GM12878 (cell line): Measurements from ENCODE around the gene DUOXA2. TPM values are rescaled to one million over a fixed set of nuclear protein-coding genes. Genes with fewer than 3 reads are reported as not detected.

Experiments used
- ATAC-seq: fragments of 200-7000 bp; cut with Tn5 transposase; 3 replicates; pipeline ENCODE4 v1.9.1; 2020; ENCODE audit warnings: mild to moderate bottlenecking, moderate library complexity
- BruUV-seq: library from RNA; stranded (reverse); fragments of 400-500 nt; replicated peaks from 2 replicates; lab custom pipeline; 2021; lab: Mats Ljungman, UMichigan
- CTCF ChIA-PET: fragments of 300-600 bp; sonication (Branson Sonifier 250); formaldehyde crosslinking; extraction: SDS; loops from one replicate; lab custom pipeline; 2021; ENCODE audit warnings: inconsistent platforms; lab: Yijun Ruan, JAX
- POLR2A ChIA-PET: fragments of 350-600 bp; formaldehyde crosslinking; extraction: SDS; loops from one replicate; lab custom pipeline; 2021; ENCODE audit warnings: inconsistent platforms; lab: Charles Lee
- RAD21 ChIA-PET: fragments of 300-600 bp; sonication (Branson Sonifier 250); formaldehyde crosslinking; loops from one replicate; lab custom pipeline; 2023; ENCODE audit warnings: antibody characterized with exemption; ENCODE audit not compliant: unreplicated experiment; lab: Charles Lee
- SMC1A ChIA-PET: fragments of 300-600 bp; sonication (Branson Sonifier 250); formaldehyde crosslinking; loops from one replicate; lab custom pipeline; 2023; ENCODE audit not compliant: unreplicated experiment, uncharacterized antibody; lab: Charles Lee
- DNase-seq: peaks from one replicate; pipeline ENCODE4 v3.0.0-alpha.2; 2011; ENCODE audit warnings: low read depth, low spot score
- FAIRE-seq: peaks from 3 replicates; lab custom pipeline; 2011; peaks lifted over from hg19 to GRCh38; lab: Jason Lieb, UNC
- H2AFZ ChIP-seq: 2 replicates; pipeline ENCODE4 v1.6.0; 2011; ENCODE audit warnings: low read depth, low read length, control low read depth; ENCODE audit not compliant: control insufficient read depth
- H3K27ac ChIP-seq: 2 replicates; pipeline ENCODE4 v1.5.1; 2011; ENCODE audit warnings: control low read depth; ENCODE audit not compliant: control insufficient read depth, insufficient read depth
- H3K27me3 ChIP-seq, 2 experiments: replicated peaks in 1 of 2; 2 replicates each; pipeline versions ENCODE4 v1.6.0 to v1.6.1; 2011; ENCODE audit warnings: low read length in 1 of 2; ENCODE audit not compliant: control insufficient read depth in 2 of 2, insufficient read depth in 2 of 2
- H3K36me3 ChIP-seq, 2 experiments: 2 replicates each; pipeline ENCODE4 v1.5.1; 2011; ENCODE audit warnings: low read length in 1 of 2; ENCODE audit not compliant: control insufficient read depth in 2 of 2, insufficient read depth in 2 of 2
- H3K4me1 ChIP-seq: 2 replicates; pipeline ENCODE4 v1.6.1; 2011; ENCODE audit warnings: mild to moderate bottlenecking, low read length, moderate library complexity, mixed read lengths; ENCODE audit not compliant: control insufficient read depth, insufficient read depth
- H3K4me2 ChIP-seq: 2 replicates; pipeline ENCODE4 v1.6.0; 2011; ENCODE audit warnings: control low read depth; ENCODE audit not compliant: control insufficient read depth, insufficient read depth
- H3K4me3 ChIP-seq: fragments of 200-600 bp; sonication (generic); 2 replicates; pipeline ENCODE4 v1.5.1; 2016
- H3K79me2 ChIP-seq: 2 replicates; pipeline ENCODE4 v1.6.0; 2011; ENCODE audit warnings: low read length; ENCODE audit not compliant: control insufficient read depth, insufficient read depth
- H3K9ac ChIP-seq: 2 replicates; pipeline ENCODE4 v1.8.0; 2011; ENCODE audit warnings: low read length, control low read depth, mixed read lengths; ENCODE audit not compliant: control insufficient read depth, insufficient read depth
- H3K9me3 ChIP-seq: replicated peaks from 3 replicates; pipeline ENCODE4 v1.5.1; 2011; ENCODE audit warnings: mild to moderate bottlenecking, low read length; ENCODE audit not compliant: control insufficient read depth, insufficient read depth
- H4K20me1 ChIP-seq: 2 replicates; pipeline ENCODE4 v1.6.0; 2011; ENCODE audit not compliant: control insufficient read depth, insufficient read depth
- CBX3 ChIP-seq: fragments of 200-600 bp; sonication (generic); IDR thresholded peaks from 2 replicates; pipeline ENCODE4 v1.6.1; 2016; ENCODE audit warnings: low read depth, borderline replicate concordance
- CREB1 ChIP-seq: IDR thresholded peaks from 2 replicates; pipeline ENCODE4 v1.6.1; 2012; ENCODE audit warnings: low read depth, mild to moderate bottlenecking, inconsistent platforms
- EED ChIP-seq: sonication (generic); IDR thresholded peaks from 2 replicates; pipeline ENCODE4 v1.6.1; 2016; ENCODE audit warnings: antibody characterized with exemption, low read depth
- EZH2 ChIP-seq: IDR thresholded peaks from 2 replicates; pipeline ENCODE4 v1.6.1; 2012; ENCODE audit warnings: low read depth, mild to moderate bottlenecking, control low read depth, inconsistent platforms, low read length, borderline replicate concordance; ENCODE audit not compliant: control insufficient read depth
- NBN ChIP-seq: fragments of 450-650 bp; IDR thresholded peaks from 2 replicates; pipeline ENCODE4 v1.6.1; 2016
- NFXL1 ChIP-seq: fragments of 450-650 bp; IDR thresholded peaks from 2 replicates; pipeline ENCODE4 v1.6.1; 2017; ENCODE audit warnings: antibody characterized with exemption, mild to moderate bottlenecking, borderline replicate concordance
- POLR2AphosphoS5 ChIP-seq: IDR thresholded peaks from 2 replicates; pipeline ENCODE4 v1.6.1; 2011; ENCODE audit warnings: mild to moderate bottlenecking, low read length, inconsistent platforms
- RUNX3 ChIP-seq: IDR thresholded peaks from 2 replicates; pipeline ENCODE4 v1.6.1; 2012; ENCODE audit warnings: low read length, inconsistent platforms
- SIX5 ChIP-seq: IDR thresholded peaks from 2 replicates; pipeline ENCODE4 v1.6.1; 2011; ENCODE audit warnings: mild to moderate bottlenecking, low read depth, low read length, moderate library complexity; ENCODE audit not compliant: severe bottlenecking
- SMAD1 ChIP-seq: fragments of 450-650 bp; IDR thresholded peaks from 2 replicates; pipeline ENCODE4 v1.6.1; 2018; ENCODE audit warnings: mild to moderate bottlenecking, low read depth; ENCODE audit not compliant: partially characterized antibody
- SREBF2 ChIP-seq: IDR thresholded peaks from 2 replicates; pipeline ENCODE4 v1.6.1; 2012; ENCODE audit warnings: mild to moderate bottlenecking, low read length
- TBL1XR1 ChIP-seq: IDR thresholded peaks from 2 replicates; pipeline ENCODE4 v1.6.1; 2012; ENCODE audit warnings: low read depth, low read length, improper control_type of control experiment
- ZNF207 ChIP-seq: fragments of 450-650 bp; IDR thresholded peaks from 2 replicates; pipeline ENCODE4 v1.6.1; 2014; ENCODE audit warnings: antibody characterized with exemption, mild to moderate bottlenecking, borderline replicate concordance
- ZSCAN29 ChIP-seq: fragments of 450-650 bp; IDR thresholded peaks from 2 replicates; pipeline ENCODE4 v1.6.1; 2017; ENCODE audit warnings: mild to moderate bottlenecking, moderate library complexity
- WGBS: methylation state at CpG from one replicate; pipeline ENCODE4 v1.1.6; 2016; ENCODE audit warnings: low lambda C conversion rate; ENCODE audit not compliant: insufficient replicate concordance, insufficient coverage; ENCODE audit errors: missing lambda C conversion rate; 5-methylcytosine and 5-hydroxymethylcytosine counted together
- in situ Hi-C: fragments of 300-500 bp; cut with MboI; formaldehyde crosslinking; loops from 9 replicates; pipeline ENCODE4 v1.14.3; 2018; ENCODE audit warnings: mixed read lengths
- intact Hi-C: fragments of 100-400 bp; cut with micrococcal nuclease; formaldehyde crosslinking; loops from one replicate; pipeline ENCODE4 v1.14.2; 2022; ENCODE audit not compliant: unreplicated experiment
- polyA plus RNA-seq, 11 experiments: library from polyadenylated mRNA; depleted of rRNA in 4 of 11; unstranded in 6 of 11; stranded (reverse) in 5 of 11; fragments of >200 nt; fragmentation: Nextera tagmentation in 4 of 11; fragmentation: Illumina TruSeq in 1 of 11; extraction: Ambion mirVana in 4 of 11; extraction: Trizol in 1 of 11; gene quantifications; 1 replicate in 1 of 11; 2 replicates in 10 of 11; pipeline versions ENCODE4 v1.2.1 to v1.2.3, GENCODE V29; 2011 to 2016; ENCODE audit warnings: inconsistent platforms in 2 of 11, missing spikeins in 2 of 11, low read depth in 1 of 11
- total RNA-seq, 4 experiments: library from RNA; depleted of rRNA in 3 of 4; stranded (reverse); fragments of >200 nt in 3 of 4; fragmentation: Illumina TruSeq in 1 of 4; extraction: Trizol in 1 of 4; gene quantifications; 2 replicates each; pipeline versions ENCODE4 v1.2.1 to v1.2.3, GENCODE V29; 2013 to 2021
- TF ChIP-seq, protein P1 (sequence below): IDR thresholded peaks from 2 replicates; pipeline ENCODE4 v1.6.1; 2011; ENCODE audit warnings: low read depth, low read length, improper control_type of control experiment, borderline replicate concordance
- TF ChIP-seq, protein P2 (sequence below): IDR thresholded peaks from 2 replicates; pipeline ENCODE4 v1.6.1; 2012; ENCODE audit warnings: low read depth, low read length, improper control_type of control experiment

Gene DUOXA2
- total and polyA plus RNA-seq, 10 of the 15 experiments (the other 5 are each of a cell fraction or from before 2014, with no cell fraction given): not detected

DNA sequence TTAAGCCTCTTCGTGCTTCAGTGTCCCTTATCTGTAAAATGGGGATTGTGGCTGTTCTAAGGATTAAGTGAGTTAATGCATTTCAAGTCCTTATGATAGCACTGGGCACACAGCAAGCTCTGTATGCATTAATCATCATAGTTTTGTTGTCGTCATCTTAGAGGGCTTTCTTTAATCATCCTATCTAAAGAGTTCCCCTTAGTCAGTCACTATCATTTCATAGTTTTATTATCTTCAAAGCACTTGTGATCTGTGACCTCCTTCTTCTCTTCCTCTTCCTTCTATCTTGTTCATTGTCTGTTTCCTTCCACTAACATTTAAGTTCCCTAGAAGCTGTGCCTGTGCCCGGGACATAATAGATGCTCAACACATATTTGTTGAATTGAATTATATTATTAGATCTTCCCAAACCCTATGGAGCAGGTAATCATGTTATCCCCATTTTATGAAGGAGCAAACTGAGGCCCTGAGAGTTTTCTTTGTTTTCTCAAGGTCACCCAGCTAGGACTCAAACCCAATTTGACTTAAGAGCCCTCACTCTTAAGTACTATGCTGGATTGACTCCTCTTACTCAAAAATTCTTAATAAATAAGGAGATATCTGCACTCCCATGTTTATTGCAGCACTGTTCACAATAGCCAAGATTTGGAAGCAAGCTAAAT, 24.3 kb upstream of the DUOXA2 start (continued):
- TF ChIP-seq, protein P1, sequence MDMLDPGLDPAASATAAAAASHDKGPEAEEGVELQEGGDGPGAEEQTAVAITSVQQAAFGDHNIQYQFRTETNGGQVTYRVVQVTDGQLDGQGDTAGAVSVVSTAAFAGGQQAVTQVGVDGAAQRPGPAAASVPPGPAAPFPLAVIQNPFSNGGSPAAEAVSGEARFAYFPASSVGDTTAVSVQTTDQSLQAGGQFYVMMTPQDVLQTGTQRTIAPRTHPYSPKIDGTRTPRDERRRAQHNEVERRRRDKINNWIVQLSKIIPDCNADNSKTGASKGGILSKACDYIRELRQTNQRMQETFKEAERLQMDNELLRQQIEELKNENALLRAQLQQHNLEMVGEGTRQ: no peak
- TF ChIP-seq TBL1XR1: no peak
- no peak for TF ChIP-seq NBN
- no peak for TF ChIP-seq SREBF2
- TF ChIP-seq, all 136 proteins: peak for 0

DNA sequence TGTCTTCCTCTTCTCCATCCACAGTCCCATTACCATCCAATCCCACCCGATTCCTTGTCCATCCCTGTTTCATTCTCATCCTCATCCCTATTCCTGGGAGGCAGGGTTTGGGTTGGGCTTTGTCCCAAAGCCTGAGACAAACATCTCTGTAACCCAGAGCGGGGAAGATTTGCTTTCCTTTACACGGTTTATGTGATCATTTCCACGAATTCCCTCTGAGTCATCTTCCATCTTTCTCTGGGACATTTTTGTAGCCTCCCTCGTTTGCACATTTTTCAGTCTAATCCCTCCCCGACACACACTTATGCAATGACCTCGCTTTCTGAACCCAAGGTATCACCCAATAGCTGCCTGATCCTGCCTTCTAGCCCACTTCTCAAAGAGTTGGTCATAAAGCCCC, 23.0 kb upstream of the DUOXA2 start:
- no peak for FAIRE-seq
- no peak for TF ChIP-seq NFXL1
- TF ChIP-seq RUNX3: no peak
- TF ChIP-seq CREB1: no peak
- no peak for TF ChIP-seq ZNF207
- TF ChIP-seq, protein P2, sequence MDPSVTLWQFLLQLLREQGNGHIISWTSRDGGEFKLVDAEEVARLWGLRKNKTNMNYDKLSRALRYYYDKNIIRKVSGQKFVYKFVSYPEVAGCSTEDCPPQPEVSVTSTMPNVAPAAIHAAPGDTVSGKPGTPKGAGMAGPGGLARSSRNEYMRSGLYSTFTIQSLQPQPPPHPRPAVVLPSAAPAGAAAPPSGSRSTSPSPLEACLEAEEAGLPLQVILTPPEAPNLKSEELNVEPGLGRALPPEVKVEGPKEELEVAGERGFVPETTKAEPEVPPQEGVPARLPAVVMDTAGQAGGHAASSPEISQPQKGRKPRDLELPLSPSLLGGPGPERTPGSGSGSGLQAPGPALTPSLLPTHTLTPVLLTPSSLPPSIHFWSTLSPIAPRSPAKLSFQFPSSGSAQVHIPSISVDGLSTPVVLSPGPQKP: no peak
- TF ChIP-seq SIX5: no peak
- no peak for TF ChIP-seq SMAD1
- TF ChIP-seq SREBF2: no peak
- no peak for TF ChIP-seq EZH2
- no peak for TF ChIP-seq CBX3
- TF ChIP-seq EED: no peak
- no peak for TF ChIP-seq POLR2AphosphoS5
- TF ChIP-seq ZSCAN29: no peak
- TF ChIP-seq NBN: no peak
- WGBS: 13% methylated on average over 7 of the region's 7 CpGs
- Histone ChIP-seq H3K9ac (no peak overlapping the region), H3K27me3 (0 out of 4 replicates have a peak, but pooled peaks cover 0 to 2% of the 10 kb centered on the region in 2 experiments), H3K27ac (no peak overlapping the region), H3K9me3 (no peaks in the 10 kb centered on the region), H4K20me1 (no peaks in the 10 kb centered on the region), H2AFZ (no peak overlapping the region), H3K36me3 (no peaks in the 10 kb centered on the region), H3K4me1 (no peaks in the 10 kb centered on the region), H3K4me2 (no peak overlapping the region), H3K4me3 (no peak overlapping the region), H3K79me2 (no peaks in the 10 kb centered on the region)
- in situ Hi-C loops: no loop called here
- BruUV-seq: no TSS peak
- intact Hi-C loops: no loop called here
- no peak for DNase-seq
- ATAC-seq: no peak
- POLR2A ChIA-PET: no interaction called here
- CTCF ChIA-PET: no interaction called here
- SMC1A ChIA-PET: no interaction called here
- RAD21 ChIA-PET: no interaction called here
